Suppressor macrophage treated with lipopolysaccharide for 4 hours (primary cell): ENCODE measurements around the gene FAM83F.

Source experiments
- DNase-seq: peaks from one replicate; pipeline ENCODE4 v3.0.0-alpha.2; 2020

FAM83F gene

GRCh38 chr22:39995393-39996252 lies 869 bp downstream of the FAM83F start:
- no peak for DNase-seq

- DNase-seq, result no peak
Observed at GRCh38 chr22:39996732-39997131, 2.0 kb downstream of the FAM83F start.

- no peak for DNase-seq
Observed at GRCh38 chr22:39997421-39997820, 2.7 kb downstream of the FAM83F start.

GRCh38 chr22:39997939-39998726 lies 3.4 kb downstream of the FAM83F start:
- DNase-seq, result no peak

- no peak for DNase-seq
Observed at GRCh38 chr22:39999144-39999757, 4.5 kb downstream of the FAM83F start.

- no peak for DNase-seq
Observed at GRCh38 chr22:40000171-40000570, 5.4 kb downstream of the FAM83F start.

GRCh38 chr22:40001106-40001505 lies 6.4 kb downstream of the FAM83F start:
- DNase-seq, result no peak

GRCh38 chr22:40001800-40002577 lies 7.2 kb downstream of the FAM83F start:
- no peak for DNase-seq

GRCh38 chr22:40002935-40003715 lies 8.4 kb downstream of the FAM83F start:
- DNase-seq, result no peak

GRCh38 chr22:40004836-40005235 lies 10.1 kb downstream of the FAM83F start:
- DNase-seq, result no peak

GRCh38 chr22:40006641-40007040 lies 11.9 kb downstream of the FAM83F start:
- no peak for DNase-seq

- peak; percentile 60 for DNase-seq
Observed at GRCh38 chr22:40007853-40008710, 13.3 kb downstream of the FAM83F start.

- DNase-seq, result no peak
Observed at GRCh38 chr22:40008726-40009291, 14.1 kb downstream of the FAM83F start.

- DNase-seq, result no peak
Observed at GRCh38 chr22:40009292-40009774, 14.6 kb downstream of the FAM83F start.

- peak; percentile 19 for DNase-seq
Observed at GRCh38 chr22:40009951-40010671, 15.4 kb downstream of the FAM83F start.

GRCh38 chr22:40010746-40011145 lies 16.0 kb downstream of the FAM83F start:
- DNase-seq, result no peak

- no peak for DNase-seq
Observed at GRCh38 chr22:40014667-40015248, 20.0 kb downstream of the FAM83F start.

- DNase-seq, result no peak
Observed at GRCh38 chr22:40015358-40015976, 20.7 kb downstream of the FAM83F start.

- DNase-seq, result no peak
Observed at GRCh38 chr22:40018051-40018450, 23.3 kb downstream of the FAM83F start.
